Embryonic facial prominence (tissue), 1 donor: ENCODE measurements around the gene DZIP3.

Experiments used
- DNase-seq: peaks from one replicate; pipeline ENCODE4 v3.0.0-alpha.2; 2016; ENCODE audit errors: extremely low spot score

The DZIP3 gene

GRCh38 chr3:108705045-108705444 is 115.5 kb downstream of the DZIP3 start:
- DNase-seq = no peak

GRCh38 chr3:108713009-108713516 is 123.5 kb downstream of the DZIP3 start:
- no peak for DNase-seq

GRCh38 chr3:108713816-108714215 is 124.3 kb downstream of the DZIP3 start:
- no peak for DNase-seq

- no peak for DNase-seq
Observed at GRCh38 chr3:108718454-108718853, 128.9 kb downstream of the DZIP3 start.

DNA sequence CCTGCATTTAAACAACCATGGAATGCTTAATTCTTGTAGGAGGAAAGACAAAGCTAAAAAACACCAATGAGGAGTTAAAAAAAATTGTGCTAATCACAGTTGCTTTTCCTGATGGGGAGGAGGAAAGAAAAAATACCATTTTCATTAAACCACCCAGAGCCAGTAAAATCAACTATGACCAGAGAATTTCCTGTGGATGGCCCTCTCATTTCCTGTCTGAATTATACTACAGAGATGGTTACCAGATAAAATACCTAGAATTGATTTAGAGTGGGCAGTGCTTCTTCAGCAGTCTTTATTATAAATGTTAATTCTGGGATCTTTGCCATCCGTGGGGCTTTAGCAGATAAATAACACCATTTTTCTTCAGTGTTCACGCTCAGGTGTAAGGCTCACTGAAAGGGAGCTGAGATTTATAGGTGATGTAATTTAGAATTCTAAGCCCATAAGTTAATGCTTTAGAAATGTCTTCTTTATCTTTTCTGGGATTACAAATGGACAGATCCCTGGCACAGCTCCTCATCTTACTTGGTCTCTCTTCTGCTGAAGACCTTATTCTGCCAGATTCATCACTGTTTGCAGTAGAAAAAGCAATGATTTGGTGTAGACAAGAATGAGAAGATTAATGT is 129.8 kb downstream of the DZIP3 start:
- no peak for DNase-seq

DNA sequence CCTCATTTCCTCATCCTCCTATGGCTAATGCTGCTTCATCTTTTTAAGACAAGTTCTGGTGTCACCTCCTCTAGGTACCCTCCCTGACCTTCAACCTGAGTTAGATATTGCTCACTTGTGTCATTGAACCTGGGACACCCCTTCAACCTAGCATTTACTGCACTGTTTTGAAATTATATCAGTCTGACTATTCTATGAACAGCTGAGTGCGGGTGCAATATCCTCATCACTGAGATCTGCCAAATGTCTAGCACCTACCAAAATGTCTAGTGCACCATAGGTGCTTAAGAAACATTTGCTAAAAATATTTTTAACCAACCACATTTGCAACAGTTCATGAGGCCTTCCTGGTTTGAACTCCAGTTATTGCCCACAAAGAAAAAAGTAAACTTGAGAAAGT is 133.2 kb downstream of the DZIP3 start:
- no peak for DNase-seq

DNA sequence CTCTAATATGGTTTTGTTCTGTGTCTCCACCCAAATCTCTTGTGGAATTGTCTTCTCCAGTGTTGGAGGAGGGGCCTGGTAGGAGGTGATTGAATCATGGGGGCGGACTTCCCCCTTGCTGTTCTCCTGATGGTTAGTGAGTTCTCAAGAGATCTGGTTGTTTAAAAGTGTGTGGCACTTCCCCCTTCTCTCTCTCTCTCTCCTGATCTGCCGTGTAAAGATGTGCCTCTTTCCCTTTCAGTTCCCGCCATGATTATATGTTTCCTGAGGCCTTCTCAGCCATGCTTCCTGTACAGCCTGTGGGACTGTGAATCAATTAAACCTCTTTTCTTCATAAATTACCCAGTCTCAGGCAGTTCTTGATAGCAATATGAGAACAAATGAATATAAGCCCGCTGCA is 134.6 kb downstream of the DZIP3 start:
- DNase-seq = no peak

DNA sequence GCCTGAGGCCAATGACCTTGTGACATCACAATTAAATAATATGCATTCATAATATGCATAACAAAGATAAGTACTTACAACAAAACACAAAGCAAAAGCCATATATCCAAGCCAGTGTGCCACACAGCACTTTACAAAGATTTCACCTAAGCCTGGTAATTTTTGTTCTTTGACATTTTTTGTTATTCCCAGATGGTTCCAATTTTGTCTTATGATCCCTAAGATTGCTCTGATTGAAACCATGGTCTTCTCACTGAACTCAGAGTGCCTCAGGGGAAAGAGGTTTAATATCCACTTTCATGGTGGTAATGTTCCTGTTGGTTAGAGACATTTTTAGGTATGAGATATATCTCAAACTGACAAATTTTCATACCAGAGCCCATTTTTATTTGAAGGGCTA is 138.6 kb downstream of the DZIP3 start:
- DNase-seq = no peak

GRCh38 chr3:108728934-108729333 is 139.4 kb downstream of the DZIP3 start:
- DNase-seq = no peak

DNA sequence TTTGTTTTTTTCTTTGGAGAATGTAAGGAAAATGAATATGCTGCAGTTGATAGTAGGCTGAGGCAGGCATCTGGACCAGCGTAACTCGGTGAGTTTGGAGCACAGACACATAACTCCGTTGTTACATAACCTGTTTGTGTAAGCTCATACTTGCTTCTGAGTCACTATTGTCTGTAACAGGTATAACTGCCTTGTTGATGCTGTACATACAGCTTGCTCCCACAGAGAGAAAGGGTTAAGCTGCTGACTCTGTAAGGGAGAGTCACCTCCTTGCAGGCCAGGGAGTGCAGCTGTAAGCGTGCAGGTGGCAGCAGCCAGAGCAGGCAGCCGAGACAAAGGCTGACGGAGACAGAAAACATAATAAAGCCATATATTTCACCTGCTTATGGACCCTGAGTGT is 147.3 kb downstream of the DZIP3 start:
- DNase-seq = no peak

DNA sequence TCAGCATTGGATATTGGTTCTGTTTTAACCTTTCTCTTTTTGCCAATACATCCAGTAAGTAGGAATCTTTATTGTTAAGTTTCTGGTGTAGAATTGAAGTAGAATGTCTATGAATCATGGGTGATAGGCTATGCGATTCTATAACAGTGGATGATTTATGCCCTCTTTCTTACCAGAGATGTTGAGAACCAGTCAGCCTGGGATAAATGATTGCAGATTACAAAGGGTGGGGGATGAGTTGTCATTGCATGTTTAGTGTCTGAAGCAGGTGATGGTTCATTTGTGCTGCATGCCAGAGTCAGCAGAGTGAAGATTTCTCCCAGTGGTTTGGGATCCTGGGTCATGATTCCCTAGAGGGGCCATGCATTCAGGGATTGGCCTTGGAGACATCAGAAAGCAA is 153.4 kb downstream of the DZIP3 start:
- DNase-seq = no peak
